Measurements from ENCODE around the gene CLASP1.

GRCh38 chr2:121627525-121628050 is 21.7 kb downstream of the CLASP1 start:
- TF ChIP-seq, protein P1, sequence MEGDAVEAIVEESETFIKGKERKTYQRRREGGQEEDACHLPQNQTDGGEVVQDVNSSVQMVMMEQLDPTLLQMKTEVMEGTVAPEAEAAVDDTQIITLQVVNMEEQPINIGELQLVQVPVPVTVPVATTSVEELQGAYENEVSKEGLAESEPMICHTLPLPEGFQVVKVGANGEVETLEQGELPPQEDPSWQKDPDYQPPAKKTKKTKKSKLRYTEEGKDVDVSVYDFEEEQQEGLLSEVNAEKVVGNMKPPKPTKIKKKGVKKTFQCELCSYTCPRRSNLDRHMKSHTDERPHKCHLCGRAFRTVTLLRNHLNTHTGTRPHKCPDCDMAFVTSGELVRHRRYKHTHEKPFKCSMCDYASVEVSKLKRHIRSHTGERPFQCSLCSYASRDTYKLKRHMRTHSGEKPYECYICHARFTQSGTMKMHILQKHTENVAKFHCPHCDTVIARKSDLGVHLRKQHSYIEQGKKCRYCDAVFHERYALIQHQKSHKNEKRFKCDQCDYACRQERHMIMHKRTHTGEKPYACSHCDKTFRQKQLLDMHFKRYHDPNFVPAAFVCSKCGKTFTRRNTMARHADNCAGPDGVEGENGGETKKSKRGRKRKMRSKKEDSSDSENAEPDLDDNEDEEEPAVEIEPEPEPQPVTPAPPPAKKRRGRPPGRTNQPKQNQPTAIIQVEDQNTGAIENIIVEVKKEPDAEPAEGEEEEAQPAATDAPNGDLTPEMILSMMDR (conservative IDR thresholded peaks at IDR 0.05; ENCODE audit: low read depth in 2 of 2): no peak
- TF ChIP-seq POLR2AphosphoS5 (IDR thresholded peaks at IDR 0.05; ENCODE audit: low read depth) (no peak), EZH2phosphoT487 (IDR thresholded peaks at IDR 0.05; ENCODE audit: unreplicated experiment) (no peak), JUNB (IDR thresholded peaks at IDR 0.05; ENCODE audit: unreplicated experiment) (no peak), EZH2 (IDR thresholded peaks at IDR 0.05; ENCODE audit: low read depth, unreplicated experiment) (no peak), ETS1 (IDR thresholded peaks at IDR 0.05) (no peak), STAT1 (IDR thresholded peaks at IDR 0.05; ENCODE audit: unreplicated experiment) (no peak), CREB1 (CRISPR knock-in tag; IDR thresholded peaks at IDR 0.05; ENCODE audit: low read depth) (no peak), ZNF114 (CRISPR knock-in tag; IDR thresholded peaks at IDR 0.05) (no peak), NANOG (IDR thresholded peaks at IDR 0.05; ENCODE audit: borderline replicate concordance) (no peak)
- TF ChIP-seq, protein P2, sequence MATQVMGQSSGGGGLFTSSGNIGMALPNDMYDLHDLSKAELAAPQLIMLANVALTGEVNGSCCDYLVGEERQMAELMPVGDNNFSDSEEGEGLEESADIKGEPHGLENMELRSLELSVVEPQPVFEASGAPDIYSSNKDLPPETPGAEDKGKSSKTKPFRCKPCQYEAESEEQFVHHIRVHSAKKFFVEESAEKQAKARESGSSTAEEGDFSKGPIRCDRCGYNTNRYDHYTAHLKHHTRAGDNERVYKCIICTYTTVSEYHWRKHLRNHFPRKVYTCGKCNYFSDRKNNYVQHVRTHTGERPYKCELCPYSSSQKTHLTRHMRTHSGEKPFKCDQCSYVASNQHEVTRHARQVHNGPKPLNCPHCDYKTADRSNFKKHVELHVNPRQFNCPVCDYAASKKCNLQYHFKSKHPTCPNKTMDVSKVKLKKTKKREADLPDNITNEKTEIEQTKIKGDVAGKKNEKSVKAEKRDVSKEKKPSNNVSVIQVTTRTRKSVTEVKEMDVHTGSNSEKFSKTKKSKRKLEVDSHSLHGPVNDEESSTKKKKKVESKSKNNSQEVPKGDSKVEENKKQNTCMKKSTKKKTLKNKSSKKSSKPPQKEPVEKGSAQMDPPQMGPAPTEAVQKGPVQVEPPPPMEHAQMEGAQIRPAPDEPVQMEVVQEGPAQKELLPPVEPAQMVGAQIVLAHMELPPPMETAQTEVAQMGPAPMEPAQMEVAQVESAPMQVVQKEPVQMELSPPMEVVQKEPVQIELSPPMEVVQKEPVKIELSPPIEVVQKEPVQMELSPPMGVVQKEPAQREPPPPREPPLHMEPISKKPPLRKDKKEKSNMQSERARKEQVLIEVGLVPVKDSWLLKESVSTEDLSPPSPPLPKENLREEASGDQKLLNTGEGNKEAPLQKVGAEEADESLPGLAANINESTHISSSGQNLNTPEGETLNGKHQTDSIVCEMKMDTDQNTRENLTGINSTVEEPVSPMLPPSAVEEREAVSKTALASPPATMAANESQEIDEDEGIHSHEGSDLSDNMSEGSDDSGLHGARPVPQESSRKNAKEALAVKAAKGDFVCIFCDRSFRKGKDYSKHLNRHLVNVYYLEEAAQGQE (IDR thresholded peaks at IDR 0.05; ENCODE audit: unreplicated experiment): no peak
- TF ChIP-seq, protein P3, sequence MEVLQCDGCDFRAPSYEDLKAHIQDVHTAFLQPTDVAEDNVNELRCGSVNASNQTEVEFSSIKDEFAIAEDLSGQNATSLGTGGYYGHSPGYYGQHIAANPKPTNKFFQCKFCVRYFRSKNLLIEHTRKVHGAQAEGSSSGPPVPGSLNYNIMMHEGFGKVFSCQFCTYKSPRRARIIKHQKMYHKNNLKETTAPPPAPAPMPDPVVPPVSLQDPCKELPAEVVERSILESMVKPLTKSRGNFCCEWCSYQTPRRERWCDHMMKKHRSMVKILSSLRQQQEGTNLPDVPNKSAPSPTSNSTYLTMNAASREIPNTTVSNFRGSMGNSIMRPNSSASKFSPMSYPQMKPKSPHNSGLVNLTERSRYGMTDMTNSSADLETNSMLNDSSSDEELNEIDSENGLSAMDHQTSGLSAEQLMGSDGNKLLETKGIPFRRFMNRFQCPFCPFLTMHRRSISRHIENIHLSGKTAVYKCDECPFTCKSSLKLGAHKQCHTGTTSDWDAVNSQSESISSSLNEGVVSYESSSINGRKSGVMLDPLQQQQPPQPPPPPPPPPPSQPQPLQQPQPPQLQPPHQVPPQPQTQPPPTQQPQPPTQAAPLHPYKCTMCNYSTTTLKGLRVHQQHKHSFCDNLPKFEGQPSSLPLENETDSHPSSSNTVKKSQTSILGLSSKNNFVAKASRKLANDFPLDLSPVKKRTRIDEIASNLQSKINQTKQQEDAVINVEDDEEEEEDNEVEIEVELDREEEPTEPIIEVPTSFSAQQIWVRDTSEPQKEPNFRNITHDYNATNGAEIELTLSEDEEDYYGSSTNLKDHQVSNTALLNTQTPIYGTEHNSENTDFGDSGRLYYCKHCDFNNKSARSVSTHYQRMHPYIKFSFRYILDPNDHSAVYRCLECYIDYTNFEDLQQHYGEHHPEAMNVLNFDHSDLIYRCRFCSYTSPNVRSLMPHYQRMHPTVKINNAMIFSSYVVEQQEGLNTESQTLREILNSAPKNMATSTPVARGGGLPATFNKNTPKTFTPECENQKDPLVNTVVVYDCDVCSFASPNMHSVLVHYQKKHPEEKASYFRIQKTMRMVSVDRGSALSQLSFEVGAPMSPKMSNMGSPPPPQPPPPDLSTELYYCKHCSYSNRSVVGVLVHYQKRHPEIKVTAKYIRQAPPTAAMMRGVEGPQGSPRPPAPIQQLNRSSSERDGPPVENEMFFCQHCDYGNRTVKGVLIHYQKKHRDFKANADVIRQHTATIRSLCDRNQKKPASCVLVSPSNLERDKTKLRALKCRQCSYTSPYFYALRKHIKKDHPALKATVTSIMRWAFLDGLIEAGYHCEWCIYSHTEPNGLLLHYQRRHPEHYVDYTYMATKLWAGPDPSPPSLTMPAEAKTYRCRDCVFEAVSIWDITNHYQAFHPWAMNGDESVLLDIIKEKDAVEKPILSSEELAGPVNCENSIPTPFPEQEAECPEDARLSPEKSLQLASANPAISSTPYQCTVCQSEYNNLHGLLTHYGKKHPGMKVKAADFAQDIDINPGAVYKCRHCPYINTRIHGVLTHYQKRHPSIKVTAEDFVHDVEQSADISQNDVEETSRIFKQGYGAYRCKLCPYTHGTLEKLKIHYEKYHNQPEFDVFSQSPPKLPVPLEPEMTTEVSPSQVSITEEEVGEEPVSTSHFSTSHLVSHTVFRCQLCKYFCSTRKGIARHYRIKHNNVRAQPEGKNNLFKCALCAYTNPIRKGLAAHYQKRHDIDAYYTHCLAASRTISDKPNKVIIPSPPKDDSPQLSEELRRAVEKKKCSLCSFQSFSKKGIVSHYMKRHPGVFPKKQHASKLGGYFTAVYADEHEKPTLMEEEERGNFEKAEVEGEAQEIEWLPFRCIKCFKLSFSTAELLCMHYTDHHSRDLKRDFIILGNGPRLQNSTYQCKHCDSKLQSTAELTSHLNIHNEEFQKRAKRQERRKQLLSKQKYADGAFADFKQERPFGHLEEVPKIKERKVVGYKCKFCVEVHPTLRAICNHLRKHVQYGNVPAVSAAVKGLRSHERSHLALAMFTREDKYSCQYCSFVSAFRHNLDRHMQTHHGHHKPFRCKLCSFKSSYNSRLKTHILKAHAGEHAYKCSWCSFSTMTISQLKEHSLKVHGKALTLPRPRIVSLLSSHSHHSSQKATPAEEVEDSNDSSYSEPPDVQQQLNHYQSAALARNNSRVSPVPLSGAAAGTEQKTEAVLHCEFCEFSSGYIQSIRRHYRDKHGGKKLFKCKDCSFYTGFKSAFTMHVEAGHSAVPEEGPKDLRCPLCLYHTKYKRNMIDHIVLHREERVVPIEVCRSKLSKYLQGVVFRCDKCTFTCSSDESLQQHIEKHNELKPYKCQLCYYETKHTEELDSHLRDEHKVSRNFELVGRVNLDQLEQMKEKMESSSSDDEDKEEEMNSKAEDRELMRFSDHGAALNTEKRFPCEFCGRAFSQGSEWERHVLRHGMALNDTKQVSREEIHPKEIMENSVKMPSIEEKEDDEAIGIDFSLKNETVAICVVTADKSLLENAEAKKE (CRISPR knock-in tag; IDR thresholded peaks at IDR 0.05): no peak
